KBM-7 (cell line): ENCODE data around the gene NEDD8.
A peak's percentile ranks its signal among the peaks of the same experiment; 100 is the strongest.

Experiments
- DNase-seq: peaks from one replicate; pipeline ENCODE4 v3.0.0-alpha.2; 2015
- in situ Hi-C: fragments of 300-500 bp; cut with MboI; formaldehyde crosslinking; loops from 2 replicates; pipeline ENCODE4 v1.14.3; 2020; ENCODE audit warnings: low sequenced_read_pairs, low pct_unique_long_range_greater_than_20kb, mixed read lengths

Gene NEDD8

GRCh38 chr14:24188251-24189058 is 43.7 kb downstream of the NEDD8 start, which contains the start of gene IPO4:
TSS of gene IPO4 (minus strand) at chr14:24188816. CDS start at chr14:24188787, 29 bp downstream.
- peak; percentile 96 for DNase-seq
- in situ Hi-C loops, result no loop called here

- DNase-seq, result no peak
- in situ Hi-C loops, result no loop called here
Observed at GRCh38 chr14:24187539-24187915, 44.6 kb downstream of the NEDD8 start.

- in situ Hi-C loops, result no loop called here
- no peak for DNase-seq
Observed at GRCh38 chr14:24186831-24187538, 45.2 kb downstream of the NEDD8 start.

GRCh38 chr14:24185741-24186140 is 46.4 kb downstream of the NEDD8 start:
- in situ Hi-C loops, result no loop called here
- no peak for DNase-seq

GRCh38 chr14:24185026-24185425 is 47.1 kb downstream of the NEDD8 start:
- in situ Hi-C loops, result no loop called here
- no peak for DNase-seq

- in situ Hi-C loops, result no loop called here
- DNase-seq, result no peak
Observed at GRCh38 chr14:24184104-24184970, 47.8 kb downstream of the NEDD8 start.

- in situ Hi-C loops, result no loop called here
- DNase-seq, result no peak
Observed at GRCh38 chr14:24183014-24183481, 49.1 kb downstream of the NEDD8 start.

- in situ Hi-C loops, result no loop called here
- no peak for DNase-seq
Observed at GRCh38 chr14:24182110-24182882, 49.9 kb downstream of the NEDD8 start.

- in situ Hi-C loops, result no loop called here
- DNase-seq, result no peak
Observed at GRCh38 chr14:24181371-24182077, 50.6 kb downstream of the NEDD8 start.

- in situ Hi-C loops, result no loop called here
- no peak for DNase-seq
Observed at GRCh38 chr14:24179961-24180796, 52.0 kb downstream of the NEDD8 start.

- no peak for DNase-seq
- in situ Hi-C loops, result no loop called here
Observed at GRCh38 chr14:24179294-24179960, 52.7 kb downstream of the NEDD8 start.

- in situ Hi-C loops, result no loop called here
- DNase-seq, result no peak
Observed at GRCh38 chr14:24178399-24179178, 53.6 kb downstream of the NEDD8 start.

GRCh38 chr14:24177891-24178290 is 54.3 kb downstream of the NEDD8 start:
- DNase-seq, result no peak
- in situ Hi-C loops, result no loop called here

- DNase-seq, result no peak
- in situ Hi-C loops, result no loop called here
Observed at GRCh38 chr14:24177041-24177825, 54.9 kb downstream of the NEDD8 start.

- in situ Hi-C loops, result no loop called here
- DNase-seq, result no peak
Observed at GRCh38 chr14:24176599-24176998, 55.6 kb downstream of the NEDD8 start.
